HG02610 (cell line): ENCODE data around the gene GUCY1B1.
"Not testable (repeated sequence)": the region's sequence is repeated elsewhere in the genome, so short reads cannot be mapped to it uniquely, and the experiment has no call there.

Experiments used
- ATAC-seq: cut with Tn5 transposase; IDR thresholded peaks from one replicate; pipeline ENCODE4 v1.9.1; 2021; ENCODE audit warnings: mild to moderate bottlenecking, moderate library complexity; ENCODE audit not compliant: unreplicated experiment

Gene GUCY1B1

DNA sequence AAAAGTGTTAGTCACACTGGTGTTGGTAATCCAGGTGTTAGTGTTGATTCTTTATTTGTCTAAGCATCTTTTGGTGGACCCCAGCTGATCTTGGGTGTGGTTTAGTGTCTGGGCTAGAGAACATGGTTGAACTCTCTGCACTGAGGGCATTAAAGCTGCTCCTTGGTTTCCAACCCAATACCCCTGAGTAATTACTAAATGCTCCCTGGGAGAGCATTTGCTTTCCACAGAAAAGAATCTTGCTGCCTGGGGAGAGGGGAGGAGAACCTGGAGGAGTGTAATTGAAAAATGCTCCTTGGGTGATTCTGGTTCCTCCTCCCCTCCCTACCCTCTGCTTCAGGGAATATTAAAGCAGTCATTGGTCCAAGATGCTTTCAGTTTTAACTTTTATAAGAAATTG lies 3.1 kb downstream of the GUCY1B1 start:
- ATAC-seq = no peak

DNA sequence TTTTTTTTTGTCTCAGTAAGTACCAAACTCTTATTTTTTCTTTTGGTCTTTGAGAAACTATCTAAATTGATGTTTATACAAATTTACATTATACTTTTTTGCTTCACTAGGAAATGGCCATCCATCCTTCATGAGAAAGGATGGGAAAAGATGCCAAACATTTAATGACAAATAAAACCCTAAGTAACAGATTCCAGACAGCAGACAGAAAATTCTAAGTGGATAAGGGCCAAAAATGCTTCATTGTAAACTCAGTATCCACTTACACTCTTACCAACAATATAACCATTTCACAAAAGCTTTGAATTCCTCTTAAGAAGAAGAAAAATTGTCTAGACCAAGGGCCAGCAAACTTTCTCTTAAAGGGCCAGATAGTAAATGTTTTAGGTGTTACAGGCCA lies 3.5 kb downstream of the GUCY1B1 start:
- ATAC-seq = no peak

DNA sequence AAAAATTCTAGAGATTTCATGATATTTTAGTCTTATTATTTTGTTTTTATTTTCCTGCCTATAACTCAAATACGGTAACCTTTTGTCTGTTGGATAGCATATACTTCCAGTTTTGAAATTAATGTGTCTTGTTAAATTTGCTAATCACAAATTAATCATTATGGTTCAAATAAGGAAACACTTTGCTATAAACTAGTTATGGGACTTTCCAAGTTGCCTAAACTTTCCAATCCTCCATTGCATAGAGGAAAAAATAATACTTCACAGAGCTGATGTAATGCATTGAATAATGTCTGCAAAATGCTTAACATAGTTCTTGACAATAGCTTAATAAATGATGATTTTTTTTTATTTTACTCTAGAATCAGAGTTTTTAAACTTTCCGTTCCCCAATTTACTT lies 4.7 kb downstream of the GUCY1B1 start:
- no peak for ATAC-seq

DNA sequence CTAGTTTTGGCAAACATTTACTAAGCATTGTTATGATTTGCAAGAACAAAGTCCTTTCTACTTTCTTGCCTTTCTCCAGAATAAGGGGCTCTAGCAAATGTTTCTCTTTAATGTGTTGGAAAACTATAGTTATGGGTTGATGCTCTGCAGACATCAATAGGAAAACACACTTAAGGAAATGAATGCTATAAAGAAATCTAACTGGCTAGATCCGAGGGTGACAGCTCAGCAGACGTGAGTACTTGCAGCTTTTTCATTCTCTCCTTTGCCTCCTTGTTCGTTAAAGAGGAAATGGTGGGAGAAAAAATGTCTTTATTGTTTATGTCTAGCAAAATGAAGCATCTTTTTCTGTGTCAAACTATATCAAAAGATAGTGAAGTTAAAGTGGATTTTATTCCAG lies 6.3 kb downstream of the GUCY1B1 start:
- no peak for ATAC-seq

DNA sequence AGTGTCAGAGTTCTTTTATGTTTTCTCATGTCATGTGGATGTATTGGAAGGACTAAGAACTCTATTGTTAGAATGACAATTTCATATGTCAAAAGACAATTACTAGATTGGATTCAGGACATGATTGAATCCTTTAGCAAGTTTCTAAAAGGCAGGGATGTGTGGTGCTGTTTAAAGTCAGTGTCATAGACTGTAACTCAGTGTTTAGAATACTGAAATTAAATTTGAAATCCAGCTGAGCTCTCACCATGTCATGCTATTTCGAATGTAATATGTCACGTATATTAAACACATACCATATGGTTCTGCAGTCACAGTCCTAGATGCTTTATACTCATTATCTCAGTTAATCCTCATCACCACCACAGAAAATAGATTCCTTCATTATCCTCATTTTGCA lies 7.8 kb downstream of the GUCY1B1 start:
- no peak for ATAC-seq

DNA sequence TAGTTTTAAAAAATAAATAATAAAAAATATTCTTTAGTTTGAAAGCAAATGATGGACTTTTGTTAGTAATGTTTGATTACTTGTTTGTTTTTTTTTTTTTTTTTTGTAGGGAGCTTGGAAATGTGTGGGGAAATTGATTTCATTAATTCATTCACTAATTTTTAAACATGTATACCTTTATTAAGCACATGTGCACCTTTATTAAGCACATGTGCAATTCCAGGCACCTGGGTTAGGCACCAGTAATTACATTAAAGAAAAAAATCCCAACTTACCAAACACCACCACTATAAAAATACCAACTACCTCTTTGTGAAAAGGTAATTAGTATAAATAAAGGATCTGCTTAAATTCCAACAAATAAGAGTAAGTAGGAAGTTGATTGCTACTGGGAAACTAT lies 9.5 kb downstream of the GUCY1B1 start:
- no peak for ATAC-seq

DNA sequence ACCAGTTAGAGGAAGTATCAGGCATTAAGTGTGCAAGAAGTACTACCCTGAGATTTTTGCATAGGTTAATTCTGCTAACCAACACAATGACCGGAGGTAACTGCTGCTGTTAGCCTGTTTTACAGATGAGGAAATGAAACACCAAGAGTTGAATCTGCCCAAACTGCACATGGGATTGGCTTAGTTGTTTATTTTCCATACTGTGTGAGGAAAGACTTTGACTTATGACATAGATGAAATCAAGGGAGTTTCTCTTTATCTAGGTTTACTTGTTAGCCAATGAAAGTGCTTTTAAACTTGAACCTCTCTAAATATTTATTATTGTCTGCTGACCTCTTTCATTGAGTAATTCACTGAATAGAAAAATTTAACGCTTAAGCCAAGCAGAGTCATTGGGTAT lies 10.3 kb downstream of the GUCY1B1 start:
- ATAC-seq = peak; percentile 72

DNA sequence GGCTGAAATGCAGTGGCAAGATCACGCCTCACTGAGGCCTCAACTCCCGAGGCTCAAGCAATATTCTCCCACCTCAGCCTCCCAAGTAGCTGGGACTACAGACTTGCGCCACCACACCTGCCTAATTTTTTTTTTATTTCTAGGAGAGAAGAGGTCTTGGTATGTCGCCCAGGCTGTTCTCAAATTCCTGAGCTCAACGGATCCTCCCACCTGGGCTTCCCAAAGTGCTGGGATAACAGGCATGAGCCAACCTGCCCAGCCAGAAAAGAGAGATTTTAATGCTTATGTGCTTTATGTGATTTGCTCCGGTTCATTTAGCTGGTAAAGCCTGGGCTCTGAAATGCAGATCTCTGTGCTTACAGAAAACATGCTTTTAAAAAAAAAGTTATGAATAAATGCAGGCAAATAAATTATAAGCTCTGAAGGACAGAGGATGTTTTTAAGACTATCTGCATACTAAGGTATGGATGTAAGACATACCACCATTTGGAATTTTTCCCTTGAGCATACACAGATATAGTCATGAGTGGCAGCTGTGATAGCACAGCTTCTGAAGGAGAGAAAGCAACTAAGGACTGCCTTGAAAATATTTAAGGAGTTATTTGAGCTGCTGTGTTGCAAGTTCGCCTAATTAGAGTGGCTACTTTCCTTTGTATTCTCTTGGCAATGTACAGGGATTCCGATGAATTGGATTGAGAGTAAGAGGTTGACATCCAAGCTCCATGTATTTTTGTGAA lies 13.8 kb downstream of the GUCY1B1 start:
- no peak for ATAC-seq

DNA sequence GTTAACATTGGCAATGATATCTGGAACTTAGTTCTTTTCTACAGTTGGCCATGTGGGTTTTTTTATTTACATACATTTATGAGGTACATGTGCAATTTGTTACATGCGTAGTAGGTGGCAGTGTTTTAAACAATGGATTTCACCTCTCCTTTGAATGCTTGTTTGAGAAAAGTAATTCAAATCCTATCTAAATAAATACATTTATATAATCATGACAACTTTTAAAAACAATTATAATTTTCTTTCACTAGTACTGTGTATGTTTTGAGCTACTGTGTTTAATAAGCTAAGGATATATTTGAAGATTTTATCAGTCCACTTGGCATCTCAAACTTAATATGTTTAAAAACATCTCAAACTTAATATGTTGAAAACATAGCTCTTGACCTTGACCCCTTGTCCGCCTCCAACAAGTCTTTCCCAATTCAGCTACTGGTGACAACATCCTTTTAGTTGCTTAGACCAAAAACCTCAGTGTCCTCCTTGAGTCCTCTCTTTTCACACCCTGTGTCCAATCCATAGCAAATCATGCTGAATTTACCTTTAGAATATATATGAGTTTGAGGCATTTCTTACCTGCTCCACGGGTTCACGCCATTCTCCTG lies 14.5 kb downstream of the GUCY1B1 start:
- ATAC-seq = no peak

DNA sequence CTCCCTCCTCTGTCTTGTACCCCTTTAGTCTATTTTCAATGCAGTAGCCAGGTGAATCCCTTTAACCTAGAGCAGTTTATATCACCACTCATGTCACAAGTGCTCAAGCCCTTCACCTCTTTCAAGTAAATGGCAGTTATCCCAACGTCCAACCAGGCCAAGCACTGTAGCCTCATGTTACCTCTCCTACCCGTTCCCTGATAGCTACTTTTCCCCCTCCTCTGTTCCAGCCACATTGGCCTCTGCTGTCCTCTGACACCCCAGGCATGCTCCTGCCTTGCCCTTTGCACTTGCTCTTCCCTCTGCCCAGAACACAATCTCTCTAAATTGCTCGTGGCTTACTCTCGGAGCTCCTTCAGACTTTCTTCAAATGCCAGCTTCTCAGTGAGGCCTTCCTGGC lies 15.2 kb downstream of the GUCY1B1 start:
- no peak for ATAC-seq

DNA sequence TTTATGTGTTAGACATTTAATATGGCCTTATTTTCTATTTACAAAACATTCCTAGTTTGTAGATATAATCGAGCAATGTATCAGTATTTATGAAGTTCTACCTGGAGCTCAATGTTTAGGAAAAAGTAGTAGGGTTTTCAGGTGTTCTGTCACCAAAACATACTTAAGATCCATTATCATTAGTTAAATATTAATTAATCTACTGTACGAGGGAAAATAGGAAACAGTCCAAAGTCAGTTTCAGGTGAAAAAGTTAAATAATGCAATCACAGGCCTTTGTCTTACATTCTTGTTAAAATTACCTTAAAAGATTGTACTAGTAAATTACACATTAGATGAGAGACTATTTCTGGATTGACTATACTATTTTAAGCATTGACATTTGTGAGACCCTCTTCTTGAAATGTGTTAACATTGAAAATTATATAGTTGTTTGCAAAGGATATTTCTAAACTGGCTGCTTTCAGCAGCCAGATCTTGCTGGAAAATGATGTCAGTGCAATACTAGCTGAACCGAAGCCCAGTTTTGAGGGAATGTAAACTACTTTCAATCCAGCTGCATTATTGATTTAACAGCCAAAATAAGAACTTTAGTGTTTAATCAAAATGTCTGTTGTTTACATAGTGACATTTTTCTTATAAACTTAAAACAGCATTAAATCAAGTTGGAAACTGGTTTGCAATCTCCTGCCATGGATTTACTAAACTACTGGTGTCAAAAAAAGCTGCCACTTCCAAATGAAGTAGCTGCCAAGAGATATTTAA lies 19.3 kb downstream of the GUCY1B1 start:
- ATAC-seq = no peak

DNA sequence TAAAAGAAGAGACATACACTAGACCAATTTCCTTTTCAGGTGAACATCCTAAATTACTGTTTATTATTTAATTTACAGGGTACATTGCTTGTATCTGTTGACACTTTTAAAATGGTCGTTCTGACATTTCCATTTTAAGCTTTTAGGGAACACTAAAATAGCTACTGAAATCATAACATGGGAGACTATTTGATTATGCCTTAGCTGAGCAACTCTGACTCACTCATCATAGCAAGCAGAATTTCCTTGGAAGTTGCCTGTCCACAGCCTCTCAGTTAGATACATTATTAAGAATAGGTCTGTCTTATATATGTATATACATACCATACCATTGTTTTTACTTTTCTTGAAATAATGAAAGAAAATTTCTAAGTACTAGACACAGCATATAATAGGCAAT lies 22.0 kb downstream of the GUCY1B1 start:
- ATAC-seq = no peak

DNA sequence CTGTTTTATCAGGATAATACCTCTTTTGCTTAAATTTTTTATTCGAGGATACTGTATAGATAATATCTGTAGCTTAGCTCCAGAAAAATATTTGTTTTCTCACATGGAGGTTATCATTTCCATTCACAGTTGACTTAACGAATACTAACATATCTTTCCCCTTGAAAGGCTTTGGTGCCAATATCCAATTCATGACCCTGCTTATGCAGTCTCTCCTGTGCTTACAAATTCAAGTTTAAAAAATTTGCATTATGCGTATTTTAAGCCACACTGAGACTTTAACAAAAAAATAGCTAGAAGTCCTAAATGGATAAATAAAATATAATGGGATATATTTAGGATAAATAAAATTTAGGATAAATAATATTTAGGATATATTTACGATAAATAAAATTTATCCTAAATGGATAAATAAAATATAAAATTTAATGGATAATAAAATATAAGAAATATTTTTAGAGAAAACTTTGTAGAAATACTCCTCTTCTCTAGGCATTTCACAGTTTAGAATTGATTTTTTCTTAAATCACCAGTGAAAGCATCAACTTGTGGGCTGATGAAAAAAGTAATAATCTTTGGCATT lies 22.5 kb downstream of the GUCY1B1 start:
- no peak for ATAC-seq

DNA sequence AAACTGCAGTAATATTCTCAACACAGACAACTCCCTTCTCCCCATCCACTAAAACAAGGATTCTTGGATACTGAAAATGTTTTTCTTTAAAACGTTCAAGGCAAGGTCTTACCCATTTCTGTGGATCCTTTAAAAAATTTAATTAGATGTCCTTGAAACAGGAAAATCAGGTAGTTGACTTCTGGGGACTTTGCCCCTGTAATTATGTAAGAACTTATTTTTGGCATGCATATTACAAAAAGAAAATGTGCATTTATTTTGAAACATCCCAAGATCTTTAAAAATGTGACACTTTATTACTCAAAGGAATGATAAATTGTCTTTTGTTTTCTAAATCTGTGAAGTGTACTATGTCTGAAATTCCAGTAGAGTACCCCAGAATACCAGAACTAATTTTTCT lies 25.8 kb downstream of the GUCY1B1 start:
- ATAC-seq = no peak

DNA sequence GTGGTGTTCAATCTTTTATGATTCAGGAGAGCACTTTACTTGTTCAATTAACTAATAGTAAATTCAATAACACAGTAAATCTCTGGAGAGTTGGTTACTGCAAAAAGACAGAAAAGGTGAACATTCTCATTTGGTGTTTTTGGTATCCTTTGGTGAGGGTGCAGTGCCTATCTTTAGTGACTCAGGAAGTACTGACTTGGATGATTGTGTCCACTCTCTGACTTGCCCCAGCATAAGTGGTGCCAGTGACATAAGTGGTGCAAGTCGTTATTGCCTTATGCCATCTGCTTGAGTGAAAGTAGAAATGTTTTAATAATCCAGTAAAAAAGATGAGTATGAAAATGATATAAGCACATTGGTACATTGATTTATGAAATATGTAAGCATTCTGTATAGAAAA lies 27.0 kb downstream of the GUCY1B1 start:
- no peak for ATAC-seq

DNA sequence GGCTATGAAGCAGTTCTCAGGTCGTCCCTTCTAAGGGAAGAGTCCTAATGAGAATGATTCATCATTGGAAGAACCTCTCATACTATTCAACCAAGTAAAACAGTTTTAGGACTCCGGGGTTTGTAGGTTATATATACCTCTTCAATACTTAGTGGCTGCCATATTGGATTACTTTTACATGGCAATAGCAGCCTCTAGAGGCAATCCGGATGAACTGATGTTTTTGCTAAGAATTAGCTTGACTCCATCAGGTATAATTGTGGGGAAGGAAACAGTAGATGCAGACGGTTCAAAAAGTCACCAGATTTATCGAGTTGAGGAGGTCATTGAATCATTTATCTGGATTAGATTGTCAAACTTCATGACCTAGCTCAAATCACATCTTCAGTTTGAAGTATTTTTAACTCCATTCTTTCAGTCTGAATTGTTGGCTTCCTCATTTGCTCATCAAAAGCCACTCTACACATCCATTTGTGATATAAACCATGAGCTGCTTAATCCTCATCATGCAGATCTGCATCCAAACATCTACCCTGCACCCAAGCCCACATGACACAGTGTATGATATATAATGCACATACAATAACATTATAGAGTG lies 28.4 kb downstream of the GUCY1B1 start:
- peak; percentile 94 for ATAC-seq

DNA sequence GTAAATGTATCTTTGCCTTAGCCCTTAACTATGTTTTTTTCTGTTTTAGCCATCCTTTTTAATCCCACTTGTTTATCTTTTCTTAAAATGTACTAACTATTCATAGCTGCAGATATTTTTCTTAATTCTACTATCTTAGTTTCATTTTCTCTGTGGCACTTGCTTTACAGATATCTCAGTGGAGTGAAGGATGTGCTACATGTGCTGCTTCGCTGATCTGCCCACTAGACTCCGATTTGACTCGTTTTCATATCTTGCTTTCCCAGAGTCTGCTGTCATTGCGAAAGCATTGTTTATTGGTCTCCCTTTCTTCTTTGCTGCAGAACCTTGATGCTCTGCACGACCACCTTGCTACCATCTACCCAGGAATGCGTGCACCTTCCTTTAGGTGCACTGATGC lies 30.6 kb downstream of the GUCY1B1 start:
- ATAC-seq = peak; percentile 42

DNA sequence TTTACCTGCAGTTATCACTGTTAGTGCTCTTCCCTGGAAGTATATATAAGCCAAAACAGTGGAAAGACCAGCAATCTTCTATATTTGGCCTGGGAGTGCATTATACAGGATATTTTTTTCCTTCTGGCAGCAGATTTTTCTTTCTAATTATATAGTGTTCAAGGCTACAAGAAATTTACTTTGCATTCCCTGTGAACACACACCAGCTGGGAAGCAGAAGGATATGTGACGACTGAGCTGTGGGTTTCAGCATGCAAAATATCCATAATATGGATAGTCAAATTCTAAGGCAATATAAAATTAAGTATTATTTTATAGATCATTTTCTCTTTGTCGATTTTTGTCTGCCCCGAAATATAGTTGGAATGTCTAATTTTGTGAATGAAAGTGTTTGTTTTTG lies 31.2 kb downstream of the GUCY1B1 start:
- ATAC-seq = no peak

DNA sequence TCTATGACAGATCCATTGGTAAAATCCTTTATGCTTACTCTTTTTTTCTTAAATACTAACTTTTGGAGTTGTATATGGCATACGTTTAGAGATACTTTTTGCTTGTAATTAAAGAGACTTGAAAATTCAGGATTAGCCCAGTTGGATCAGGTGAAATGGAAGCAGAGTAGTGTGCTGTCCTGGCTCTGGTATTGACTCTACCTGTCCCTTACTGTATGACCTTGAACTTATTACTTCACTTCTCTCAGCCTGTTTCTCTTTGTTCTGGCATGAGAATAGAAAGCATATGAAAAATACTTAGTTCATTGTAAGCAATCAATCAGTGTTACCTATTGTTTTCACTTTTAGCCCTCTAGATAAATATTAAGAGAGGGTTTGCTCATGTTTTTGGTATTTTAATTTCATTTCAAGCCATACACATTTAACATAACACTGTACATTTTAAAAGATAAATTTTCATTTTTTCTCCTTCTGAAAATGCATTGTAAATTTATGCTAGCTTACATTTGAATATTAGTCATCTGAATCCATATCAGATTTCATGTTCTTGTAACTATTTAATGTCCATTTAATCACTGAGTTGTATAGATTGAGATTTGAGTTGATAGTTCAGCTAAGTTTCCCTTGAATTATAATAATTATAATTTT lies 35.9 kb downstream of the GUCY1B1 start:
- ATAC-seq = no peak

DNA sequence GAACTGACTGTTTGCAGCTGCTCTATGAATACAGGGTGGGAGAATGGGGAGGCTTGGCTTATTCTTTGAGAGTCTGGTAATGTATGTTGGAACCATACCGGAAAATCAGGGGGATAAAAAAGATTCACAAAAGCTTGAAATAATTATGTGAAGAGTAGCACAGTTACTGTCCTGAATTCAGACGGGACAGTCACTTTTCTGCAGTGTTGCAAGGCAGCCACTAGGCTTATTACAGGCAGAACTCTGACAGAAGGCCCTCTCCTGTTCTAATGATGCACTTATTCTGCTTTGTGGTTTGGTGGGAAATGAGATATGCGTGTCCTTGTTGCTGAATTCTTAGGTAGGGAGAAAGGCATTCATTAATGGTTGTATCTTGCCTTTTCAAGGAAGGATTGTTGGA lies 37.2 kb downstream of the GUCY1B1 start:
- ATAC-seq = peak; percentile 58

DNA sequence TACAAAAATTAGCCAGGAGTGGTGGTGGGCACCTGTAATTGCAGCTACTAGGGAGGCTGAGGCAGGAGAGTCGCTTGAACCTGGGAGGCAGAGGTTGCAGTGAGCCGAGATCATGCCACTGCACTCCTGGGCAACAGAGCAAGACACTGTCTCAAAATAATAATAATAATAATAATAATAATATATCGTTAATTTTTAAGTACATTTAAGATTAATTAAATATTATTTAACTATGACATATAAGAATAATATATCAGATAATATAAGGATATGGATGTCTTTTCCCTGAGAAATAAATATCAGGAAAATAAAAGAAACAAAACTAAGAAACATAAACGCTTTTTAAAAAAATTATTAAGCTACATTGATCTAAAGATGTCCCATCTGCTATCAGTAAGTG lies 38.8 kb downstream of the GUCY1B1 start:
- not testable (repeated sequence) for ATAC-seq
